NCI-H1417 (cell line): Measurements from ENCODE around the gene FMN1.
"Not testable (repeated sequence)": the region's sequence is repeated elsewhere in the genome, so short reads cannot be mapped to it uniquely, and the experiment has no call there.

Experiments used
- DNase-seq, 3 experiments: peaks; one replicate each; lab custom pipeline; 2025; lab: John Stamatoyannopoulos, UW

Gene FMN1

DNA sequence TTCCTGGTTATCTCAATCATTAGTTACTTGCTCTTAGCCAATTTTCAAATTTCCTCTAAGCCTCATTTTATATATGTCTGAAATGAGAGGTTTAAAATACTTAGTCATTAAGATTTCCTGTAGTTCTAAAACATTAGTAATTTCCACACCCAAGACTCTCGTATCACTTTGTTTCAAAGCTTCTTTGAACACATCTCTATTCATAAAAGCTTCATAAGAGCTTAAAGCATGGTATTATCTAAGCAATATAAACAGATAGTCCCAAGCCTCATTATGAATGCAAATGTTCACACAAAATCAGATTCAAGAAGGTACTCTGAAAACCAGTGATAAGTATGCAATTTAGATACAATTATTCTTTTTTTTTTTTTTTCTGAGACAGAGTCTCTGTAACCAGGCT, 217.0 kb downstream of the FMN1 start:
- no peak for DNase-seq

DNA sequence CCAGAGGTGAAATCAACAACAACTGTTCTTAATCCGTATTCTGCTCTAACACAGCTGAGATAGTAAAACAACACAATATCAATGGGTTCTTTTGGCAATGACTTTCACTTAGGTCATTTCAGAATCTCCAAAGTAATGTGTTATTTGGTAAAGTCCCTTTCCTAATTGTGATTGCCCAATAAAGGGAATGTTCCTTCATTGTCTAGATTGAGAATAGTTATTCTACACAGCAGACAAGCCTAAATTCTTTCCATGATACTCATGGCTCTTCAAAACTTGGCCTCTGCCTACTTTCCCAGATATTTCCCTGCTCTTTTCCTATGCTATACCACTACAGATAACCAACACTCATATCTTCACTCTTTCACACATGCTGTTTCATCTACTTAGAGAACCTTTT, 219.8 kb downstream of the FMN1 start:
- DNase-seq, result no peak

DNA sequence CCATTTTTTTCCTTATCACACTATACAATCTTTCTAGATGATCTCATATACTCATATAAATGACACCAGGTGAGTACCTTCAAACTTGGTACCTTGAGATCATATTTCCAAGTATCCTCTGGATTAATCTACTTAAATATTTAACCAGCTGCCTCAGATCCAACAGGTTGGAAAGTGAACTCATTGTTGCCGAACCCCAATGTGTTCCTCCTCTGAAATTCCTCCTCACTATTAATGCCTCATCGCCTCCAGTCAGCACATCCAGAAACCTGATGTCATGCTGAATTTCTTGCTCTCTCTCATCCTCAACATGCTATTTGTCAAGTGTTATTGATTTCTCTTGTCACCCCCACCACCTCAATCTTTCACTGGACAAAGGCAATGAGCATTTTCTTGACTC, 221.8 kb downstream of the FMN1 start:
- no peak for DNase-seq

DNA sequence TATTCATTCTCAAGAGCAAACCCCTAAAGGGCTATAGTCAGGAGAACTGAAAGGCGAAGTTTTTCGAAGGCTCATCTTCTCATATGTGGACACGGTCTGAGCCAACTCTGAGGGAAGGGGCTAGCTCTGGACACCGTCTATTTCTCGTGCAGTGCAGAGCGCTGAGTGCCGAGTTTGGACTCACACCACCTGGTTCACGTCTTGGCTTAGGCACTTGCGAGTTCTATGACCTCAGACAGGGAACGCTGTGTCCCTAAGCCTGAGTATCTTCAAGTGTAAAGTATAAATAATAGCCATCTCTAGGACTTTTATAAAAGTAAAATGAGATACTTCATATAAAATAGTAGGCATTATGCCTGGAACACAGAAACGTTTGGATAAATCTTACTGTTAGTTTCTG, 223.7 kb downstream of the FMN1 start:
- no peak for DNase-seq

DNA sequence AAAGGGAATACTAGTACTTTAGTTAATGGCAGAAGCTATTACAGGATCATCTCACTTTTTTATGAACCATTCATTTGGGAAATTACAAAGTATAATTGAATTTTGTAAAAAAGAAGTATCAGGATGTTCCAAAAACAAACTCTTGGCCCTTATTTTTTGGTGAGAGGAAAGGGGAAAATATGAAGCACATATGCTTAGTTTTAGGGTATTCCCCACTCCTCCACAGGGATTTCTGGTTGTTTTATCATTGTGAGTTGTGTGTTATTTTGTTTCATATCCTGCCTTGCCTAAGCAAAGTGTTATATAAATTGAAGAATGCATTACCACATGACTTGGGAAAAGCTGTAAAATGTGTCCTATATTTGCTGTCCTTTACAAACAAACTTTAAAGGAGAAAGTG, 227.0 kb downstream of the FMN1 start:
- no peak for DNase-seq

DNA sequence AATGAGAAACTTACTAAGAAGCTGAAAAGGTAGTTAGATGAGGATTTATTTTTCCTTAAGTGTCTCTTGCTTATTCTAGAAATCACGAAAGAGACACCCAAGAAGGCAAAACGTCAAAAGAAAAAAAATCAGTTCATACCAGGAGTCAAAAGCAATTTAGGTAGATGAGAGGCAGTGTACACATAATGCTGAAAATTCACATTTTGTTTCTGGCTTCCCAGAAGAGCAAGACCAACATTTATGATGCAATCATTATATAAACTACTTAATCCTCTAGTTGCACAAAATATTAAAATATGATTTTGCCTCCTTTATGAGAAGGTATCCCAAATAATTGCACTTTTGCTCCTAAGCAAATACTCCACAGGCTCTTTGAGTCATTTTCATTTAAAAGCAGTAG, 228.0 kb downstream of the FMN1 start:
- DNase-seq, result no peak

DNA sequence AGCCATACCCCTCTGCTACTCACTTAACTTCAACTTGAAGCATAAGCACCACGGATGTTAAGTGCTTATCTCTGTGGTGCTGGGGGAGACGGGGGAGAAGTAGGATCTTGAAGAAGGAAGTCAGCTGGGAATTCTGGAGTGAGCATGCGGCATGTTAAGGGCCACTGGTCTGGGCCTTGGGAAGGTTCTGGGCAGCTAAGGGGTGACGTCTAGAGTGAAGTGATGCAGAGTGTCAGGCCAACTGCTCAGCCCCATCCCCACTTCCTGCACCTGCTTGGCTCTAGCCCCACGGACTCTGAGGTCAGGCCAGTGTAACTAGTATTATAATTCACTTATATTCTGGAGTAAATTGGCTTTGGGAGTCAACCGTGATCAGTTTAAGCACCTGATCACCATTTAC, 228.6 kb downstream of the FMN1 start:
- DNase-seq, result no peak

DNA sequence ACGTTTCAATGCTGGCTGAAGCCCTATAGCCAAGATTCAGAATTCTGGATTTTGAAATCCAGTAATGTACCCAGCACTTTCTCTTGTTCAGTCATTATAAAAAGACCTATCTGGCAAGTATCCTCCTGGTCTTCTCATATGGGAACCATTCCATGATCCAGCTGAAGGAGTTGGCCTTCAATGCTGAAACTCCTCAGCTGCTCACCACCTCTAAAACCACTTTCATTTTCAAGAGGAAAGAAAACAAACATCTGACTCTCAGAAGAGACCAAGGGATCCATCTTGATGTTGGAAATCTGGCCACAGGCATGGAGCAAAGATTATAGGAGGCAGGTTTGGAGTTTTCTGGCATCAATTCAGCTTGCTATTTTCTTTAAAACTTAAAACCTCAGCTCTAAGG, 235.4 kb downstream of the FMN1 start:
- no peak for DNase-seq

DNA sequence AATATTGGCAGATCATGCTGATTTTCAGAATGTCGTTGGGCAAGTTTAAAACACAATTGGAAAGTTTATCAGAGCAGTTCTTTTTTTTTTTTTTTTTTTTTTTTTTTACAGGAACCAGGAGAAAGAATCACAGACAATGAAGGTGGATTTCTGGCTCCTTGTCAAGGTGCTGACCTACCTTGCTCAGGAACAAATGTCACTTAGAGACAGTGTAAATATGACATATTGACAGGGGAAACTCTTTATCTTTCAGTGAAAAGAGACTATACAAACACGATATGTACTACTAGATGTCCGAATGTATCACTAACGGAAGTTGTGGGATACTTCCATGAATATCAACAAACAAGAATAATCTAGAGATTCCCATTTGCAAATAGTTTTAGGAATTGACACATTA, 237.3 kb downstream of the FMN1 start:
- DNase-seq, result no peak

DNA sequence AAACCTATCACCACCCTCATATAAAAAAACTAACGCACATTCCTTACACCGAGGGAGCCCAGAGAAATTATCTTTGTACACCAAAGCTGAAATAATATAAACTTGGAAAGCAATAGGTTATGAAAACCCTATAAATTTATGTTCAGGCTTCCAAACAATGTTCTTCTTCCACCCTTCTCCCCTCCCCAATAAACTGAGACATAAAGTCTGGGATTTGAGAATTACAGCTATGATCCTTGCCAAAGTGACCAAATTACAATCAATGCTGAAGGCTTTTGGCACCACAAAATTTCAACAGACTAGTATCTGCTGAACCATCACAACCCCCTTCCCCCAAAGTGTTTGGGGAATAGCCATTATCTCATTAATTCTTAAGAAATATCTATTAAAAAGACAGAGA, 237.8 kb downstream of the FMN1 start:
- no peak for DNase-seq

DNA sequence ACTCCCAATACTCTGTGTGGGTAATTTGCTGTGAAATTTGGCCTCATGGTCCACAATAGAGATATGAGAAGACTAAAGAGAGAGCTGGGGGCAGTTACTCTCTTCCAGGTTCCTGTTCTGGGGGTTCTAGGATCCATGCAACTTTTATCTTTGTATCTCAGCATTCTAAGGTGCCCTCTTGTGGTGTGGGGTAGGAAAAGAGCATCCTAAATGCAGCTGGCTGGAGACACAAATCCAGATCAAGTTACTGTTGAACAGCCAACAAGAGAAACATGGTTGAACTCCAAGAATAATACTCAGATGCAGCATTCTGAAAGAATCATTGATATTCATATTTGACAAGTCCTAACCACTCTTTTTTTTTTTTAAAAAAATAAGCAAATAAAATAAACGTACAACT, 238.5 kb downstream of the FMN1 start:
- DNase-seq, result peak; percentile 14 to 73 (median 33)

DNA sequence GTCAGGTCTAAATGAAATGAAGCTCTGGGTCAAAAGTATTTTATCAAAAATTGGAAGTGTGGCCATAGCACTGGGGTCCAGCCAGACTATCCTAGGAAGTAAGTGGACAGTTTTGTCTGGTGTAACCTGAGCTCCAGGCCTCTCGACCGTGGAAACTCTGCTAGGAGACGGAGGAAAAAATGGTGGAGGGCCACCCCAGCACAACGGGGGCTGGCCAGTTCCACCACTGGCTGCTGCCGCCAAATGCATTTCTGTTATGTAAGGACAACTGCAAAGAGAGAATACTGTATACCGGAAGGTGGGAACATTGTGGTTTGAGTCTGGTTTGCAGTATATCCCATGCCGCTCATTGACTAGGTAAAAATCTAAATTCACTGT, 241.0 kb downstream of the FMN1 start:
- no peak for DNase-seq

DNA sequence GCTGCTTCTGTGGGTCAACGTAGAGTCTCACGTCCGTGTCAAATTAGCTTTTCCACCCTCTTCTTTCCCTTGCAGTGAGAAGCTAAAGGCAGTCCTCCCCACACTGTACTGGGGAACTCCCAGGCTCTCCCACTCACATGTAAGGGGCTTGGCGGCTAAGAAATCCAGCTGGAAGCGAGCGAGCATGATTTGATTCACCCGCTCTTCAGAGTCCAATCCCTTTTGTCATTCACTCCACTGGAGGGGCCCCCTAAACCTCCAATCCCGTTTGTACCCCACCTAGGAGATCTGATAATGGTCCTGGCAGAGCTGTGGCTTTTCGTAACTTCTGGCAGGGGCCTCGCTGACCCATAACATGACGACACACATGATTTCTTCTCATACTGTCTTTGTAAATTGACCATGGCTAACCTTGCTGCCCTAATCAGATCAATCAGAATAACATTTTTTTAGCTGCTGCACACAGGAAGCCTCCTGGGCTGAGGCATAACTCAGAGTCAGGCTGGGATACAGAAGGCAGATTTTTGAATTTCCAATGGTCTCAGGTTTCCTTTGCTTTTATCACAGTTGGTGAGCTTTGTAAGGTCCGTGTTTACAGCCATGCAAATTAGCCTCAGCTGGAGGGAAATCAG, 241.5 kb downstream of the FMN1 start:
- DNase-seq, result no peak

DNA sequence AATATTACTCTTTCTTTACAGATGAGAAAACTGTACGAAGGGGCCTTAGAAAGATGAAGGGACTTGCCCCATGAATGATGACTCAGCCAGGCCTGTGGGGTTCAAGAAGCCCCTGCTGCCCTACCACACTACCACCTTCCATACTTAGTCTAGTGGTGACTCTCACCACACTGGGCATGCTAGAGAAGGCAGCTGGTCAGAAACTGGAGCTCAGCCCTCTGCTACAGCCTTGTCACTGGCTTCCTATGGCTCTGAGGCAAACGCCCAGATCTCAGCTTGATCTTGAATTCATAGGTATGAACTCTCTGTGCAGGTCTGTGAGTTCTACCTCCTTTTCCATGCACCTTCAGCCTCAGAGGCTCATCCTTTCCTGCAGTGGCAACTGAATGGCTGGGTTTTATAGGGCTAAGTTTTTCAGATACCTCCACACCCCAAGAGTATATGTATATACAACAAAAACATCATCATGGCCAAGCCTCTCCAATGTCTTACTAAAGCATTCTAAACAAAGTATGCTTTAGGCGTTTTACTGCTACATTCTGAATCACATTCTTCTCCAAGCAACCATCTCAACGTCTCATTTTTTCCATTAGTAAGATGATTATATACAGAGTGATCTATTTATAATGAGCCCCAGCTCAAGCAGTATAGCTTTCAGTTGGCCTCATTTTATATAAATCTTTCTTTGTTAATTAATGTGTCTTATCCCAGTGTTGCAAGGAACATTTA, 242.6 kb downstream of the FMN1 start:
- no peak for DNase-seq

DNA sequence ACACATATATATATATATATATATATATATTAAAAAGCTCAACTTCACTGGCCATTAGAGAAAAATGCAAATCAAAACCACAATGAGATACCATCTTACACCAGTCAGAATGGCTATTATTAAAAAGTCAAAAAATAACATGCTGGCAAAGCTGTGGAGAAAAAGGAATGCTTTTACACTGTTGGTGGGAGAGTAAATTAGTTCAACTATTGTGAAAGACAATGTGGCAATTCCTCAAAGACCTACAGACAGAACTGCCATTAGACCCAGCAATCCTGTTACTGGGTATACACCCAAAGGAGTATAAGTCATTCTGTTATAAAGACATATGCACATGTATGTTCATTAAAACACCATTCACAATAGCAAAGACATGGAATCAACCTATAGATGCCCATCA, 244.5 kb downstream of the FMN1 start:
- DNase-seq, result not testable (repeated sequence)

DNA sequence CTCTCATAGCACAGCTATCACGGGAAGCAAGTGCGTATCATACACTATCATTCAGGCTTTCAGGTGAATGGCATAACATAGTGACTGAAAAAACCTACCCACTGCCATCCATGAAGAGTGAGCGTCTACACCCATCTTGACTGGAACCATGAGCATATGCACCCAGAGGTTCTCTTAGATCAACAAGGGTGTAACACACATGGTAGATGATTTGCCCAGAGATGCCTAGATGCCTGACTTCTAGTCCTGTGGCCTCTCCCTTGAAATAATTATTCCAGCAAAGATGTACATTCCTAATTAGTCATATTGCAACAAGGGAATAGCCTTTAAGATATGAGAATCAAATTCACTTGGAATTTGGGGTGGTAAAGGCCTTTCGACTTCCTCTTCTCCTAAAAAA, 248.3 kb downstream of the FMN1 start:
- no peak for DNase-seq

DNA sequence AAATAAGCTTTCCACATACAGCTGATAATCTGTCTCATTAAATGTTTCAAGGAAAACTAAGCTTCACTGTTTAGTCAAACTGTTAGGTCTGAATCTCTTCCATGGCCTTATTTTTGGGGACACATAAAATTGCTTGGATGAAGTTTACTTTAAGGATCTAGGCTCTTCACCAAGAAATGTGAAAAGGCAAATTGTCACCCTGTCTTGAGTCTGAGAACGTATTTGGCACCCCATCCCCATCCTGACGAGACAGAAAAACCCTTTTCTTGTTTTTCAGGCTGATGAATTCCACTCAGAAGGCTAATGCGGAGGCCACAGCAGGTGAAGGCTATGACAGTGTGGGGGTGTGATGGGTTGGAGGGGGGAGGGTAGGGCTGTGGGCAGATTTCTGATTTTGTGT, 250.1 kb downstream of the FMN1 start:
- no peak for DNase-seq

DNA sequence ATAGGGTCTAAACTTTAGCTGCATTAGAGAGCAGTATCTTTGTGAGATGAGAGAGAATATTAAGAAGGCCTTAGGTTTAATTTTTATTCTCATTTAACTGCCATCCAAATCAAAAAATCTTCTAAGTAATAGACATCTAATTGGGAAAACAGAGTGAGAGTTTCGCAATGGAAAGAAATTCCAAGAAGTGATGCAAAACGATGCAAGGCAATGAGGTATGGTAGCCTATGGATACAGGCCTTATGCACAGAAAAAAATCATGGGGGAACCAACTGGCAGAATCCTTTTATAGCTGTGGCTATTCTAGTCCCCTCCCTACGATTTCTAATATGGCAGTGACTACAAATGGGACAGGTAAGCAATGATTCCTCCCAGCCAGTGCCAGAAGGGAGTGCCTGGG, 250.8 kb downstream of the FMN1 start:
- no peak for DNase-seq

DNA sequence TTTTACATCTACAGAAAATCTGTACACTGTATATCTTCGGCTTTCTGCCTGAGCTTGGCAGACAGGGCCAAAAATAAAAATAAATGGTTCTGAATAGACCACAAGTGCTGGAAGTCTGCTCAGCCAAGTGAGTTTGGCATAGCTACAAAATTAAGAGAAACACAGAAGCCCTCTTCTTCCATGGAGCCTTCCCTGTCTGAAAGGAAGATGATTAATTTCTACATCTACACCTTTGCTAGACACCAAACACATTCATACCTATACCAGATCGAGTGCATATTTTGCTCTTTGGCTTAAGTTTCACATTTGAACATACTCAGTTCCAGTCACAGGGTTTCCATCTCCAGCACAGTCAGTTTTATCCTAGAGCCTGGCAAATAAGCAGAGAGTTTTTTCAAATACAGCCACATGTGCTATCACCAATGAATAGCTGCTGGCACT, 252.1 kb downstream of the FMN1 start:
- no peak for DNase-seq

DNA sequence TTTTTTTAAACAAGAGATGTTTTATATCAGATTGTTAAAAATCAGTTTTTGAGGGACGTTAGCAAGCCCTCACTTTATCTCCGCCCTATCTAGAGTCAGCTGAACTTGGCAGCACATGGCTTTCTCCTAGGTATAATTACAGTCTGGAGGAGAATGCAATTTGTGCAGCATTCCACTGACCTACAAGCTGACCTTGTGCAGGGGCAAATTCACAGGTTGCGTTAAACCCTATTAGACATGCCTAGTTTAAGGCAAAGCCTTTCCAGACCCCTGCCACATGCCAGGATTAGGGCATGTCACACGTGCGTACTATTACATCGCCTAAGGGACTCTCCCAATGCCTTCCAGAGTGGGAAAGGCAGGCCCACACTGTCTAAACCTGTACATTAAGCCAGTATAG, 252.7 kb downstream of the FMN1 start:
- DNase-seq, result no peak

DNA sequence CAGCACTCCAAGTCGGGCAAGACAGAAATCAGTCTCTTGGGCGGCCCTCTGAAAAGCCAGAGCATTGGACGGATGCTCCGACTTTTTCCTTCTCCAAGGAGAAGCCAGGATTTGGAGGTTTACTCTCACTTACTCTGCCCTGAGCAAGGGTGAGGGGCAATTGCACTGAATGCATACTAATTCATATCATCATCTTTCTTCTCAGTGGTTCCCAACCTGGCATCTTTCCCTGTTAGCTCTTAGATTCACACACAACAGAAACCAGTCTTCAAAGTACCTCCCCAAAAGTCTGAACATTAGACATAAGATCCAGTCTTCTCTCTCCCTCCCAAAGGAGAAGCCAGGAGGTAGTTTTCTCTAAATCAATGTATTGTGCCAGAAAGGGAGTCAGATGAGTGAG, 257.5 kb downstream of the FMN1 start:
- no peak for DNase-seq

DNA sequence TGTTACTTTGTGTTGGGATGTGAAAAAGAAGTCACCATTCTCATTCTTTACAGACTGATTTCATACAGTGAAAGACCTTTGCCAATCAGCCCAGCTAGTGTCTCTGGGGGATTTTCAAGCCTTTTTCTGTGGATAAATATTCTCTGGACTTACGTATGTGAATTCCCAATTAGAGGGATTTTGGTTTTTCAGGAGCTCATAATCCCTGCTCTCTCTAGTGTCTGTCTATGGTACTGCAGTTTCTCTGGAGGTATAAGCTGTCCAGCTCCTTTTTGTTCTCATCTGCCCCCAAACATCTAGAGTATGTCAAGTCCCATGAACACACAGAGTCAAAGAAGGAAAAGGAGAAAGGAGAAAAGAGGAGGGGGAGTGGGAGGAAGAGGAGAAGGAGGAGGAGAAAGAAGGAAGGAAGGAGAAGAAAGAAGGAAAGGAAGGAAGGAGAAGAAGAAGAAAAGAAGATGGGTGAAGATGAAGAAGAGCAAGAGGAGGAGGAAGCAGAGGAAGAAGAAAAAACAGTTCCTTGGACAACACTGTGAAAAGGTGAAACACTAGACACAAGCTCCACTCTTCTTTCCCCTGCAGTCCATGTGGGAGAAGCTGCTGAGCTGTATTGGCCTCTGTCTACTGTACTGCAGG, 258.1 kb downstream of the FMN1 start:
- peak in 1 of 3 experiments; percentile 23 for DNase-seq

DNA sequence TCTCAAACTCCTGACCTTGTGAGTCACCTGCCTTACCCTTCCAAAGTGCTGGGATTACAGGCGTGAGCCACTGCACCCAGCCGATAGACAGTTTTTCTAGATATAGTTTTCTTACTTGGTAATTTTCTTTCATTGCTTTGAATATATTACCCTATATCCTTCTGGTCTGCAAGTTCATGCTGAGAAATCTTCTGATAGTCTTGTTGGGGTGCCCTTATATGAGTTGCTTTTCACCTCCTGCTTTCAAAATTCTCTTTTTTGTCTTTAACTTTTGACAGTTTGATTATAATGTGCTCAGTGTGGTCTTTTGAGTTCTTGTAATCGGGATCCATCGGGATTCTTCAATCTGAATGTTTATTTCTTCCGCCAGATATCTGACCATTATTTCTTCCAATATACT, 259.4 kb downstream of the FMN1 start:
- DNase-seq, result no peak

DNA sequence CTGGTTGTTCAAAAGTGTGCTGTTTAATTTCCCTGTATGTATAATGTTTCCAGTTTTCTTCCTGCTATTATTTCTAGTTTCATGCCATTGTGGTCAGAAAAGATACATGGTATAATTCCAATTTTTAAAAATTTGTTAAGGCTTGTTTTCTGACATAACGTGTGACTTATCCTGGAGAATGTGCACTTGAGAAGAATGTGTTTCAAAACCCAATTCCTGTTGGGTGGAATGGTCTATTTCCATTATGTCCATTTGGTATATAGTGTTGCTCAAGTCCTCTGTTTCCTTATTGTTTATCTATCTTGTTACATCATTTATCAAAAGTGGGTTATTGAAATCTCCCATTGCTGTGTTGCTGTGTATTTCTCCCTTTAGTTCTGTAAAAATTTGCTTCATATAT, 261.3 kb downstream of the FMN1 start:
- no peak for DNase-seq
